Stimulated activated naive CD4-positive, alpha-beta T cell treated with Interleukin-2 at 50 U/mL for 16 hours (primary cell): ENCODE data around the gene HIC1.

ENCODE experiments used
- DNase-seq: peaks from one replicate; lab custom pipeline; 2025; lab: John Stamatoyannopoulos, UW

The HIC1 gene

DNA sequence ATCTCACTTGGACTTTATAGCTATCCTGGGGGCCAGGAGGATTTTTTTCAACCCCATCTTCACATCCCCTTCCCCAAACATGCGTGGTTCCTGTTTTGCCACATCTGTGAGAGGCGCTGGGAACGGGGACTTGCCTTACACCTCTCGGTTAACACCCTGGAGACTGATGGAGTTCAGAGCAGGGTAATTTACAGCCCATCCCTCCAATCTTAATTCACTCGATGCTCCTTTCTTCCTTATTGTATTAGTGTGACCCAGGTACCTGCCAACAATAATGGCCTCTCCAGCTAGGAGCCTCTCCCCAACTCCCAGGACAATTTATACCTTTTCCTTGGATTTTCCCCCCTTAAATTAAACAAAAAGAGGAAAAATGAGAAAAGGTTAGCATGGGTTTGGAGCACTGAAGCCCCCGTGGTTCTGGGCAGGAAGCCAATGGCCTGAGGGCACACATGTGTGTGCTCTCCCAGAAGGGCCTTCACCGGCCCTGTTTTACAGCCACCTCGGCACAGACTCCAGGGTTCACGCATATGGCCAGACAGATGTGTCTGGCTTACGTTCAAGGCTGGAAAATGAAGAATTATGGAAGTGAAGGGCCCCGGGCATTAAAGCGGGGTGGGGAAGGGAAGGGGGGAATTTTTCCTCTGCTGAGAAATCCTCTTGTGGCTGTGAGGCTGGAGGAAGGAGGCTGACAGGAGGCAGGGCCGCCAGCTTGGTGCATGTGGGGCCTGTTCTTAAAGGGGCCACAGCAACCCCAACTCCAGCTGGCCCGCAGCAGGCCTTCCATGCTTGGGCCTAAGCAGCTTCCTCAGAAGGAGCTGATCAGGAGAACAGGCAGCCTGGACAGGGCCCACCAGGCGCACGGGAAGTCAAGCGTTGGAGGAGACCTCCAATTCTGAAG, 21.4 kb downstream of the HIC1 start:
- DNase-seq = no peak

DNA sequence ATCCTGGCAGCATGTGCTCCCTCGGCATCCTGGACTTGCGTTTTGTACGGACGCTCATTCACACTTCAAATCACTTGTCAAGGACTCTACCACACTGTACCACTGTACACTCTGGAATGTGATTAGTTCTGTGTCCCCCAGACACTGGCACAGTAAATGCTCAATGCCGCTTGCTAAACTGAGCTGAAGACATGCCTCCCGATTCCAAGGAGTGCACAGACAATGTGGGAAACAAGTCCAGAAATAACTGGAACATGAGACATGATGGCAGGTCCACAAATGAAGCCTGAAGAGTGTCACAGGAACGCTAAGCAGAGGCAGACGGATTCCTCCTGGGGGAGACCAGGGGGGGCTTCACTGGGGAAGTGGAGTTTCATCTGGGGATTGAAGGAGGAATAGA, 22.1 kb downstream of the HIC1 start:
- DNase-seq = no peak

DNA sequence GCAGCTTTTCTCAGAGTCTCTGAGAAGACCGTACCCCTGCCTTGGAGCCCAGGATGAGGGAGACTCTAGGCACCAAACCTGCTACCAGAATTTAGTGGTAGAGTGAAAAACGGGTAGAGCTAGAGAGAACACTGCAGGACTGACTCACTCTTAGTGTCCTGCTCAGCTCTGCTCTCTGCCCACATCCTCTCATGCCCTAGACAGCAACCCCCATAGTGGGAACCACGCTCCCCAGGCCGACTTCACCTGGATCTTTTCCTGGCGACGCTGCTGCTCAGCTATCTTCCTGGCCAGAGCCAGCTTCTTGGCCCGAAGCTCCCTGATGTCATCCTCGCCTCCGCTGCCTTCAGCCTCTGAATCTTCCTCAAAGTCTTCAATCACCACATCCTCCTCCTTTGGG, 26.7 kb downstream of the HIC1 start:
- no peak for DNase-seq

DNA sequence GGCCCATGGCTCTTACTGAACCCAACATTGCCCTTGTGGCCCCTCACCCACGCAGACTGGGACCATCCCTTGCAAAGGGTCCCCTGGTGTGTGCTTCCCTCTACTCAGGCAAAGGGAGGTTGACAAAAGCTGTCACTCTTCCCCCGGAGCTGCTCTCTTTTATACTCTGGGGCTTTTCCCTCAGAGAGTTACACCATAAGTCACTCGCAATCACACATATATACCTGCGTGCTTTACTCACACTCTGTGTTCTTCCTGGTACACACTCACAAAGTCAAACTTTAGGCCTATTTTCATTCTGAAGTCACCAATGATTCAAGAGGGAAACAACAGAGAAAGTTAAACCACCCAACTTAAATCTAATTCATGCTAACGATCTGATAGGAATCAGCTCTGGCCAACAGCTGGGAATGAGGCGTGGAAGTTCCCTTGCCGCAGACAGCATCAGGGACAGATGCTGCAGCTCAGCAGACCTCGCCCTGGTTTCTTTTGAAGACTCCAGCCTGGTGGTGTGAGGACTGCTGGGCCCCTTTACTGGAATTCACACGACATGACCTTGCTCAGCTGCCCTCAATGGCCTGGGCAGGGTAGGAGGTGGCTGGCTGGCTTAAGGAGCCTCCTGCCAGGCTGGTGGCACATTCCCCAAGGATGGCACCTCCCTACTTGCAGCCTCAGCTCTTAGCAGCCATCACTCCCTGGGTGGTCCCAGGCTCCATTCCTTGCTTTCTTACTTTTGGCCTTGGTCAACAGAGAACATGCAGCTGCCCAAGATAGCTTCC, 27.3 kb downstream of the HIC1 start:
- no peak for DNase-seq

DNA sequence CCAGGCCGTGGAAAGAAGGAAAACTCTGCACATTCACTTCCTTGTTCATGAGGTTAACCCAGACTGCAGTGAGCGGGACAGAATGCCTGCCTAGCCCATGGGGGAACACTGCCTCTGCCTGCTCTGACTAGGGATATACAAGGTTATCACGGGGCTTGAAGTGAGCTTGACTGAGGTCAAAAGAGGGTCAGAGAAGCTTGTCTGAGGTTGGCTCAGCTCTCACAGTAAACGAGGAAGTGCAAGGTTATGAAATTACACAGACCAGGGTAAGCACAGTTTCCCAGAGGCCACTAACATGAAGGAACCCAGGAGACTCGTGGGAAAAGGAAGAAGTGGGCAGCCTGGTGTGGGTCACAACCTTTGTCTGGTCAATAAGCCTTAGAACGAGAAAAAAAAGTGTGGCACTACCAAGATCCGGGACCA, 28.7 kb downstream of the HIC1 start:
- no peak for DNase-seq

DNA sequence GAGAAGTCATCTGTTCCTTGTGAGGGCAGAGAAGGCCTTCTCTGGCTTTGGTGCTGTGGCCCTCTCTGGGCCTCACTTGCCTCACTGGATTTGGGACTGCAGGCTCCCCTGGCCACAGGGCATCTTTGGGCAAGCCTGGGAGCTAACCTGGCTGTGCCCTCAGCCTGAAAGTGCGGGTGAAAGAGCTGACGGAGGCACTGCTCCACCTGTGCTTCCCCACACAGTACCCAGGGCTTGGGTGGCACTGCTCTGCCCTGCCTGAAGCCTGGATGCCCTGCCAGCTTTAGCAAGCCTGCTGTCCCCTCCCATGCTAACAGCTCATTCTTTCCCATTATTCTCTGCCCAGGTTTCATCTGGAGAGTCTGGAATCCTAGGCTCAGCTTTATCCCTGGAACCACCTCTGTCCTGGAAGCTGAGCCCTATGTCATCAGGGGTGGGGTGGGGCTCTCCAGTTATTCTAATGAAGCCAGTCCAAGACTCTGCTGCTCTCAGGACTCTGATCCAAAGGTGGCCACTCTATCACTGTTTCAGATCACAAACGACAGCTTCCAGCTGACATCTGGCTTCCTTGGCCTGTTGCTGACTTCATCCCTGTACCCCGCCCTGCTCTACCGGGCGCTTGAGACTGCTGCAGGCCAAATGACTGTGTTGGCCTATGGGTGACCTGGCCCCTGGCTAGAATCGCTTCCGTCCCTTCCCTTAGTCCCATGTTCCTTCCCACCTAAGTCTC, 29.3 kb downstream of the HIC1 start:
- no peak for DNase-seq

DNA sequence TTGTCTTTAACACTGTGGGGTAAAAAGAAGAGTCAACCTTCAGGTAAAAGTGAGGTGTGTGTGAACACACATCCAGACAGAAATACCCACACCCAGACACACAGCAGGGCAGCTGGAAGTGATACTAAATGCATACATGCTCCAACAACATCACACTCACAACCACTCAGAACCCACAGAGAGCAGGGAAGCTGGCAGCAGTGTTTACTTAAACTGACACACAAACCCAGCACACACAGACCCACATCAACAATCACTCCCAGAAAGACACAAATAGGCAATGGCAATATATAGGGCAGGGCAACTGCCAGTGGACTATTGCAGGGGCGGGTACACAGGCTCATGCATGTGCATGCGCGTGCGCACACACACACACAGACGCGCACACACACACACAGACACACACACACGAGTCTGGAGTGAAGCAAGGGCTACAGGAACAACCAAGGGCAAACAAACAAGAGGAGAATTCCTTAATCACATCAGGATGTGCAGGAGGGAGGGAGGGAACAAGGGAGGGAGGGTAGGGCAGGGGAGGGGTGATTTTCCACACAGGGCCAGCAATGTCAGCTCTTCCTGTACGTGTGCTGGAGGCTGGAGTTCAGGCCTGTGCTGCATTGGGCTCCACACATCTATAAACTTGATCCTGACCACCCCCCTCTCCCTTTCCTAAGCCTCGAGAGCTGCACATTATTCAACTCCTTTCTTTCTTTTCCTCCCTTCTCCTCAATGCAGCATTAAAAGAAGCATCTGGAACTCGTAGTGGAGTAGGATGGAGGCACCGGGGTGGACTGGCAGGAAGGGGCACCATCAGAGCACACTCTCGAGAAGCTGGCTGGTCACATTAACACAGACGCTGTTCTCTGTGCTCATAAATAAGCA, 30.1 kb downstream of the HIC1 start:
- DNase-seq = no peak

DNA sequence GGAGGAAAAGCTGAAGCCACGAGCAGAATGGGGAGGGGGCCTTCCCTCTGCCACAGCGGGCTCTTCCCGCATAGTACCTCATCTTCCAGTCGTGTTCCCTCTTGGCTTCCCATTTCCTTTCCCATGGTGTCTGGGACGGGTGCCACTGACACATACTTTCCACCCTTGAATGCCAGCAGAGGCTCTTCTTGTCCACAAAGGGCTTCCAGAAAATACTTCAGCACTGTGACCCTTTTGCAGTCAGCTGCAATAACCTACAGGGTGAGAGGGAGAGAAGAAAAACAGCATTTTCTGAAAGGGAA, 30.7 kb downstream of the HIC1 start:
- no peak for DNase-seq

DNA sequence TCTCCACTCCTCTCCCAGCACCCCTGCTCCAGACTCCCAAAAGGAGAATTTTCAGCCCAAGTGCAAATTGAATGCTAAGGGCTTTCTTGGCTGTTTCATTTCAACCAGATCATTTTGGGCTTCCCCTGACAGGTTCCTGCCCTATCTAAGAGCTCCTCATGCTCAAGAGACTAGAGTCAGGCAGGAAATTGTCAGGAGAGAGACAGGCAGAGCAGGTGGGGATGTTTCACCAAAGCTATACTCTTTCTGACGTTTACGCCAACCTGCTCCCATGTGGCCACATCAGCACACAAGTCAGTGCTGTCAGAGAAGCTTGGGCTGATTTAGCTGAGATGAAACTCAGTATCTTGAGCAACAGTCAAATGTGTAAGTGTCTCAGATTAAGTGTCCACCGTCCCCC, 31.4 kb downstream of the HIC1 start:
- DNase-seq = no peak

DNA sequence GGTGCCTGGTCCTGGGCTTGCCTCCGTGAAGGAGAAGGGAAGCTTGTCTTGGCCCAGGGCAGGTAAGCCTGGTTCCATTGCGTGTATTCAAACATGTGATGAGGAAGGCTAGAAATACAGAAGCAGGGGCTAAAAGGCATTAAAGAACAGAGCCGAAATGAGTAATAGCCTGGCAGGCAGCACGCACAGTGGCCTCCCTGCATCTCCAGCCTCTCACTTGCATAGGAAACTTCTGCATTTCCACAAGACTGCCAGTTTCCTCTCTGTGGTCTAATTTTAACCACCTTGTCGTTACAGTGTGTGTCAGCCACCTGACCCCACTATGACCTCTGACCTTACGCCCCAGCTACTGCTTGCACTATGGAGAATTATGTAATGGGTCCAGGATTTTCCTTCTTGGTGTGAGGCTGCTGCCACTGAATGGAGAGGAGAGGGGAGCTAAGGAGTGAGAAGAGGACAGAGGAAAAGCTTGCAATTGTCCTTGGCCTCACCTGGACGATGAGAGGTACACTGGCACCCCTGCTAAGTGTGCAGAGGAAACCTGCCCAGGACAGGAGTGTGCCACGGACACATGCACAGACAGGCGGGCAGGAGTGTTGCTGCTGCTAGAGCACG, 32.8 kb downstream of the HIC1 start:
- peak; percentile 63 for DNase-seq

DNA sequence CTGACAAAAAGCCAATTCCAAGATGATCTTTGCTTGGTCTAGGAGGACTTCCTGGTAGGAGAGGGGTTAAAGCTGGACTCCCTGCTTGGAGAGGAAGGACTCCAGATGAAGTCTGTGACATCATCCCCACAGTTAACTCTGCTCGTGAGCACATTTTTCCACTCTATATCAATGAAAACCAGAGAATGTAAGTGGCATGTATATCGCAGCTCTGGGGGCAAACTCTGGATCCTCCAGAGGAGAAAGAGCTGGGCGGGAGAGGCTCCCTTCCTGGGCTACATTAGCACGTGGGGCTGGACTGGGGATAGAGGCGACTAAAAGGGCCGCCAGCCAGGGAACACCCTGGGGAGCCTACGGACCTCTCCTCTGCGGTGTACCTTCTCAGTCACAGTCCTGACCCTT, 34.1 kb downstream of the HIC1 start:
- no peak for DNase-seq

DNA sequence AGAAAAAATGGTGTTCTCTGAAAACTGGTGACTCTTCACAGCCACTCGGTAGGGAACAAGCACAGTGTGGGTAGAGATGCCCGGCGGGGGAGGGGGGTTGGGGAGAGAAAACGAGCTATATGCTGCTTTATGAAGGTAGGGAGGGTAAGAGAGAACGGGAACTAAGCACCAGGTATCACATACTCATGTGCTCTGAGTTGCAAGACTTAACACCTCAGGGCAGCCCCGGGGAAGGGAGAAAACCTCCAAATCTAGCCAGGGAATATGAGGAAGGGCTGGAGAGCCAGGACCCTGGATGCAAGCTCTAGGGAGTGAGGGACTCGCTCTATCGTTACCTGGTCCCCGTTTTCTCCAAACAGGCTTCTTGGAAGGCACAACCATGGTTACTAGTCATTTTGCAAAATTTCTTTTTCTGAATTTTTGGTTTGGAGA, 35.3 kb downstream of the HIC1 start:
- no peak for DNase-seq

DNA sequence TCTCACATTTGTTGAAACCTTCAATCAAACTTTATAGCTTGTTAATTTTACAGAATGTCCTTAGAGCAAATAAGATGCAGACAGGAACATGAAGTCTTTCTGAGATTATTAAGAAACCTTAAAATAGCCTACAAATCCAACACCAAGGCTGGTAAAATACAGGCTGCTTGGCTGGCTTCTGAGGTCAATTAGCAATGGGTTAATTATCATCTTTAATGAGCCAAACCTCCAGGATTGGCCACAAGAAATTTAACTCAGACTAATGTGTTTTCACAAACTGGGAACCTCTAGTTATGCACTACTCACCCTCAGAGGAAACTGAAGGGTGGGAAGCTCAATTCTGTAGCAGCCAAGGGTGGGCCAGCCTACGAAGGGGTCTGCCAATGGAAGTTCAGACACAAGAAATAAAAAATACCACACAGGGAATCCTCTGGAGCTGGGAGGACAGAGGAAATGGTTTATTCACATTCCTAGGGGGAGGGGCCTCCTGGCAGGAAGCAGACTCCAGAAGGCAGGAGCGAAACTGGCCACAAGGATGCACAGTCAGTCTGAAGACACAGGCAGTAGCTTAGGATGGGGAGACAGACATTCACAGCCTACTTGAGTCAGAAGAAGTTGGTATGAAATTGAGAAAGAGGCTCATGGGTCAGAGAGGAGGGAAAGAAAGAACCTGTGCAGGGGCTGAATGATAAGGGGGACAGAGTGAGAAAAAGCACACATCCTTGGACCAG, 36.1 kb downstream of the HIC1 start:
- DNase-seq = no peak

DNA sequence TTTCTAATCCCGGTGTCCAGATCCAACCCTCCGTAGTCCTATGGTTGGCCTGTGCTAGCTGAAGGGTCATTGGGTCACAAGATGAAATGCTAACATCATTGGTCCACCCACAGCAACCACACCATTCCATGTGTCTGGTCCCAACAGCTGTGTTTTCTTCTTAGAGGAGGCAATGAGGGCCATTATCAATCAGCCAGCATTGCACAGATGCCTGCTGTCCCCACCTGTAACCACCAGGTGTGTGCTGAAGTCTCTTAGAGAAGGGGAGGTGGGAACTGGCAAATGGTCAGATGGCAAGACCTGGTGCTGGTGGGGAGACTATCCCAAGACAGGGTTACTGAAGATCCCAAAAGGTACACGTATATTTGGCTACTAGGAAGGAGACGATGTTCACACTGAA, 37.4 kb downstream of the HIC1 start:
- DNase-seq = no peak

DNA sequence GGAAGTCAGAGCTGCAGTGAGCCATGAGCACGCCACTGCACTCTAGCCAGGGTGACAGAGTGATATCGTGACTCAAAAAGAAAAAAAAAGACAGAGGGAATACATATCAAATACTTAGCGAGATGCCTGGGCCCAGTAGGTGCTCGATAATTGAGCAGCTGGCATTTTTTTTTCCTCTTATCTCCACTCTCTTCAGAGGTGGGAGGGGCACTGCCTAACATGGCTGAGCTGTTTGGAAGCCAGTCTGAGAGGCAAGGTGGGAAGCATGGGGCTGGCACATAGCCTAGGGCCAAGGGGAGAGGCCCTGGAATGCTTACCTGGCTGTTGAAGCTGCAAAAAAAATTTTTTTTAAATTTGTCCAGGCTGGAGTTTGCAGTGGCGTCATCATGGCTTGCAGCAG, 38.4 kb downstream of the HIC1 start:
- no peak for DNase-seq

DNA sequence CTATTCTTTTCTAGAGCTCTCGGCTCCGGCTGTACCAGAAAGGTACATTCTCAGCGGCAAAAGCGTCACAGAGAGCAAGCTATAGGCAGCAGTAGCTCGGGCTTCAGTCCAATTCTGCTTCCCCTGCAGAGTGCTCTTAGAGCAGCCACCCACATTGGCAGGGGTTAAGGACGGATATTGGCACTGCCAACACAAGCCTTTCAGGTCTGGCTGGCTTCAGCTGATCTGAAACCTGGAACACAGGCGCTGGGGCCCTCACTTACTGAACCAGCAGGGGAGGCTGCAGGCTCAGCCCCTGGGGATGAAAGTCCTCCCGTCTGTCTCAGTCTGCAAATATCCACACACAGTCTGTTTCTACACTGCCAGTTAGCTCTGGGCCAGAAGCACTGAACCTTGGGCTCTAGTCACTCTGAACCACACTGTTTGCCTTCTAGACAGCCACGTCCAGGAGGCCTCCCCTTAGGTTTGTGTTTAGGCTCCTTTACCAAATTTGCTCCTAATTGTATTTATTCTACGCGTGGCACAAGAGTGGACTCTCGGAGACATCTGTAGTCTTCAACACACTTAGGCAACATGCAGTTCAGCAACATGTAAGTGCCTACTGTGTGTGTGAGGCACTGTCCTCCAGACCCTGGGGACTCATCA, 40.1 kb downstream of the HIC1 start:
- DNase-seq = no peak

DNA sequence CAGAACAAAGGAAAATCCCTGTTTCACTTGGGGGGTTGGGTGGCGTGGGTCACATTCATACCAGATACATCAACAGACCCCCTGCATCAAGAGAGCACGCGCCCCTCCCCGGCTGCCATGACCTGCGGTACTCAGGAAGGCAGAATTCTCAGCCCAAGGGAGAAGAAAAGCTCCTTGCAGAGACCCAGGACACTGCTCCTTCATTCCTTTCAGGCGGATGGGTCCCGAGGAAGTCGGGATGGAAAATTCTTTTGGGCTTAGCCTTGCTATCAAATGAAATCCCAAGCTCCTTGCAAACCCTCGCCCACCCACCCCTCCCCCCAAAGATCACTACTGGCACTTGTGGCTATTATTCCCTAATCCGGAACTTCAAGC, 40.6 kb downstream of the HIC1 start:
- DNase-seq = no peak

DNA sequence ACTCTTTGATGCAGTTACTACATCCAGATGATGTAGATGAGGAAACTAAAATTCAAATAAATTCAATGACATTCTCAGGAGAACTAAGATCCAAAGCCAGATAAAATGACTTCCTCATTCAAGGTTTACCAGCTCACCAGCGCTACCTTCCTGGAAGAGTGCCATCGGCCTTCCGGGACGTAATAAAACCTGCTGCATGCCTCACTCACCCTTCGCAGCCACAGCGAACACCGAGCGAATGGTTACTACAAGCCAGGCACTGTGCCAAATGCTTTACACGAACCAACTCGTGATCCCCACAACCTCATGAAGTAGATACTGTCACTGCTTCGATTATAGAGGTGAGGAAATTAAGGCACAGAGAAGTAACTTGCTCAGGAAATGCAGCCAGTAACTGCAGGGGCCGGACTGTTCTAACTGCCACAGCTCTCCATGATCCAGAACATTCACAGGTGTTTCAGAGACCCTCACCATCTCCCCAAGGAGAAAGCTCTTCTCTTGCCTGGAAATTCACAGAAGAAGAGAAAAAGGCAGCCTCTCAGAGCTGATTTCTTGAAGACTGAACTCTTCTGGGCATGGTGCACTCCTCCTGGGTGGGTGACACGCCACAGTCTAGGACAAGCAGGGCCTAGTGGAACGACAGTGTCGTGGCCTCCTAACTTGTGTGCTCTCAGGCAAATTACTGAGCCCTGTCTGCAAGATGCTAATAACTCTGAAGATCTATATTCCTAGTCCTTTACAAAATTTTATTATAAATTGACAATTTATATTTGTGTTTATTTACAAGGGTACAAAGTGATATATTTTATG, 46.8 kb downstream of the HIC1 start:
- no peak for DNase-seq
